IMR-90 (cell line): ENCODE measurements around the gene CPEB1. TPM values are rescaled to one million over a fixed set of nuclear protein-coding genes. Genes with fewer than 3 reads are reported as not detected.
"Not testable (repeated sequence)": the region's sequence is repeated elsewhere in the genome, so short reads cannot be mapped to it uniquely, and the experiment has no call there.

ENCODE experiments used
- ATAC-seq: fragments of 200-7000 bp; cut with Tn5 transposase; 2 replicates; pipeline ENCODE4 v1.9.1; 2020; ENCODE audit warnings: low read depth, mild to moderate bottlenecking, moderate library complexity
- BruUV-seq: library from RNA; stranded (reverse); fragments of 400-500 nt; replicated peaks from 2 replicates; lab custom pipeline; 2021; lab: Mats Ljungman, UMichigan
- CTCF ChIA-PET: fragments of 300-600 bp; formaldehyde crosslinking; extraction: SDS; loops from one replicate; lab custom pipeline; 2021; ENCODE audit warnings: antibody characterized with exemption; lab: Yijun Ruan, JAX
- POLR2A ChIA-PET: fragments of 300-600 bp; sonication (Branson Sonifier 250); formaldehyde crosslinking; loops from one replicate; lab custom pipeline; 2022; ENCODE audit warnings: antibody characterized with exemption; ENCODE audit not compliant: unreplicated experiment; lab: Charles Lee
- DNase-seq: peaks from one replicate; pipeline ENCODE4 v3.0.0; 2013
- H2AFZ ChIP-seq: replicated peaks from 2 replicates; pipeline ENCODE3; 2013; ENCODE audit warnings: low read length, mild to moderate bottlenecking; ENCODE audit not compliant: poor library complexity
- H2AK5ac ChIP-seq: 2 replicates; pipeline ENCODE4 v1.6.1; 2013; ENCODE audit warnings: low read depth, low read length, inconsistent platforms
- H2AK9ac ChIP-seq: replicated peaks from 2 replicates; pipeline ENCODE3; 2013; ENCODE audit warnings: mild to moderate bottlenecking, low read depth, low read length, moderate library complexity; ENCODE audit not compliant: poor library complexity
- H2BK120ac ChIP-seq: 2 replicates; pipeline ENCODE4 v1.6.1; 2013; ENCODE audit warnings: low read depth, low read length, inconsistent platforms
- H2BK15ac ChIP-seq: 3 replicates; pipeline ENCODE4 v1.6.1; 2013; ENCODE audit warnings: low read depth, low read length, inconsistent platforms
- H2BK20ac ChIP-seq: 2 replicates; pipeline ENCODE4 v1.6.1; 2013; ENCODE audit warnings: low read depth, mild to moderate bottlenecking, inconsistent platforms, low read length, moderate library complexity
- H2BK5ac ChIP-seq: 2 replicates; pipeline ENCODE4 v1.6.1; 2013; ENCODE audit warnings: mild to moderate bottlenecking, low read depth, low read length, inconsistent platforms; ENCODE audit not compliant: poor library complexity, severe bottlenecking
- H3K14ac ChIP-seq: replicated peaks from 2 replicates; pipeline ENCODE4 v1.6.1; 2013; ENCODE audit warnings: low read depth, low read length, inconsistent platforms
- H3K18ac ChIP-seq: 2 replicates; pipeline ENCODE4 v1.6.1; 2013; ENCODE audit warnings: low read depth, low read length, control low read depth
- H3K23ac ChIP-seq: 2 replicates; pipeline ENCODE4 v1.6.1; 2013; ENCODE audit warnings: low read depth, low read length, inconsistent platforms
- H3K27ac ChIP-seq: 2 replicates; pipeline ENCODE4 v1.5.1; 2013; ENCODE audit warnings: mild to moderate bottlenecking, control low read depth, low read length; ENCODE audit not compliant: insufficient read depth
- H3K27me3 ChIP-seq: 2 replicates; pipeline ENCODE4 v1.6.1; 2013; ENCODE audit warnings: low read length; ENCODE audit not compliant: control insufficient read depth, insufficient read depth
- H3K36me3 ChIP-seq: 2 replicates; pipeline ENCODE4 v1.6.1; 2013; ENCODE audit warnings: low read length, mixed read lengths; ENCODE audit not compliant: control insufficient read depth, insufficient read depth
- H3K4ac ChIP-seq: 2 replicates; pipeline ENCODE4 v1.6.1; 2013; ENCODE audit warnings: low read depth, low read length, inconsistent platforms
- H3K4me1 ChIP-seq: 2 replicates; pipeline ENCODE4 v1.6.1; 2013; ENCODE audit warnings: low read length, mixed read lengths; ENCODE audit not compliant: control insufficient read depth, insufficient read depth
- H3K4me2 ChIP-seq: 2 replicates; pipeline ENCODE4 v1.6.1; 2013; ENCODE audit warnings: low read depth, mild to moderate bottlenecking, control low read depth, low read length, moderate library complexity
- H3K4me3 ChIP-seq: 2 replicates; pipeline ENCODE4 v1.5.1; 2013; ENCODE audit warnings: low read depth, mild to moderate bottlenecking, control low read depth, low read length, moderate library complexity; ENCODE audit not compliant: insufficient read depth
- H3K56ac ChIP-seq: 2 replicates; pipeline ENCODE4 v1.6.1; 2013; ENCODE audit warnings: low read length, inconsistent platforms; ENCODE audit not compliant: insufficient read depth; ENCODE audit errors: extremely low read depth
- H3K79me1 ChIP-seq, 2 experiments: 2 replicates each; pipeline ENCODE4 v1.6.1; 2013; ENCODE audit warnings: low read length in 2 of 2, inconsistent platforms in 1 of 2, low read depth in 1 of 2
- H3K9ac ChIP-seq: 2 replicates; pipeline ENCODE4 v1.6.1; 2013; ENCODE audit warnings: low read depth, low read length, control low read depth
- H3K9me1 ChIP-seq: 2 replicates; pipeline ENCODE4 v1.6.1; 2013; ENCODE audit warnings: low read length, inconsistent platforms; ENCODE audit not compliant: insufficient read depth
- H3K9me3 ChIP-seq: 2 replicates; pipeline ENCODE4 v1.6.1; 2013; ENCODE audit warnings: low read length; ENCODE audit not compliant: control insufficient read depth, insufficient read depth
- H4K20me1 ChIP-seq: 2 replicates; pipeline ENCODE4 v1.6.1; 2013; ENCODE audit warnings: low read length, inconsistent platforms; ENCODE audit not compliant: insufficient read depth
- H4K5ac ChIP-seq: 2 replicates; pipeline ENCODE4 v1.6.1; 2013; ENCODE audit warnings: mild to moderate bottlenecking, low read depth, low read length, control low read depth
- H4K8ac ChIP-seq, 2 experiments: 2 replicates each; pipeline ENCODE4 v1.6.1; 2013; ENCODE audit warnings: low read depth in 2 of 2, low read length in 2 of 2, control low read depth in 1 of 2, inconsistent platforms in 1 of 2
- H4K91ac ChIP-seq: 2 replicates; pipeline ENCODE4 v1.6.1; 2013; ENCODE audit warnings: low read depth, low read length, inconsistent platforms; ENCODE audit not compliant: insufficient read depth
- WGBS, 2 experiments: methylation state at CpG; one replicate each; pipeline versions ENCODE4 v1.1.5 to v1.1.7; 2013; ENCODE audit warnings: missing lambda C conversion rate in 2 of 2; ENCODE audit not compliant: insufficient read length in 1 of 2; ENCODE audit errors: extremely low coverage in 2 of 2; 5-methylcytosine and 5-hydroxymethylcytosine counted together
- dilution Hi-C: fragments of 300-500 bp; cut with HindIII; formaldehyde crosslinking; loops from one replicate; pipeline ENCODE4 v1.14.3; 2018; ENCODE audit warnings: low sequenced_read_pairs; ENCODE audit not compliant: unreplicated experiment
- in situ Hi-C: fragments of 300-500 bp; cut with MboI; formaldehyde crosslinking; loops from 3 replicates; pipeline ENCODE4 v1.14.3; 2019; ENCODE audit warnings: low sequenced_read_pairs, inconsistent platforms, mixed read lengths
- intact Hi-C: fragments of 100-400 bp; cut with micrococcal nuclease; formaldehyde crosslinking; loops from 2 replicates; pipeline ENCODE4 v1.10.0; 2022
- polyA plus RNA-seq, 3 experiments: library from polyadenylated mRNA; depleted of rRNA; stranded (reverse); fragments of >200 nt; gene quantifications; 2 replicates each; pipeline ENCODE4 v1.2.3, GENCODE V29; 2012; ENCODE audit warnings: low replicate concordance in 1 of 3
- total RNA-seq: library from RNA; depleted of rRNA; stranded (reverse); fragments of >200 nt; gene quantifications from 2 replicates; pipeline ENCODE4 v1.2.3, GENCODE V29; 2012

The CPEB1 gene
- total and polyA plus RNA-seq, 2 of the 4 experiments (the other 2 are of a cell fraction) = 8.9 to 12.5 TPM

GRCh38 chr15:82505842-82506241 is 141.3 kb downstream of the CPEB1 start:
- peak; percentile 82 for ATAC-seq

GRCh38 chr15:82504074-82504473 is 143.1 kb downstream of the CPEB1 start:
- WGBS, 2 experiments = no CpG with 5 or more reads among the region's 3 CpGs
- not testable (repeated sequence) for H3K18ac ChIP-seq

More at GRCh38 chr15:82505842-82506241, 141.3 kb downstream of the CPEB1 start:
- H3K27ac ChIP-seq, H3K4ac ChIP-seq, H4K20me1 ChIP-seq, H3K56ac ChIP-seq, H3K4me3 ChIP-seq, H2AFZ ChIP-seq, POLR2A ChIA-PET, H3K9me1 ChIP-seq, H3K4me2 ChIP-seq, H4K91ac ChIP-seq, H2AK5ac ChIP-seq, H2BK5ac ChIP-seq, H2BK120ac ChIP-seq, CTCF ChIA-PET, H3K36me3 ChIP-seq, H3K9ac ChIP-seq, intact Hi-C loops, H3K23ac ChIP-seq, dilution Hi-C loops, H2BK15ac ChIP-seq, H4K5ac ChIP-seq, DNase-seq, H3K79me1 ChIP-seq, H4K8ac ChIP-seq, H2AK9ac ChIP-seq, BruUV-seq, H3K4me1 ChIP-seq, H3K9me3 ChIP-seq, H2BK20ac ChIP-seq, H3K14ac ChIP-seq, in situ Hi-C loops, H3K27me3 ChIP-seq, H3K18ac ChIP-seq: not testable (repeated sequence)
- WGBS, 2 experiments = no CpG with 5 or more reads among the region's 3 CpGs

More at GRCh38 chr15:82504074-82504473, 143.1 kb downstream of the CPEB1 start:
- H3K4ac ChIP-seq, H2BK20ac ChIP-seq, H3K4me2 ChIP-seq, H3K14ac ChIP-seq, intact Hi-C loops, H3K4me1 ChIP-seq, H3K36me3 ChIP-seq, H4K20me1 ChIP-seq, BruUV-seq, H3K9ac ChIP-seq, H3K9me3 ChIP-seq, H3K9me1 ChIP-seq, H4K8ac ChIP-seq, H3K56ac ChIP-seq, H2AFZ ChIP-seq, H2BK120ac ChIP-seq, CTCF ChIA-PET, H2BK15ac ChIP-seq, DNase-seq, H3K27ac ChIP-seq, POLR2A ChIA-PET, dilution Hi-C loops, H2AK9ac ChIP-seq, H2AK5ac ChIP-seq, H3K27me3 ChIP-seq, H3K23ac ChIP-seq, H3K4me3 ChIP-seq, H4K5ac ChIP-seq, in situ Hi-C loops, H3K79me1 ChIP-seq, H2BK5ac ChIP-seq, H4K91ac ChIP-seq: not testable (repeated sequence)
- ATAC-seq = peak; percentile 67
